ENCODE measurements around the gene DGKG. TPM values are rescaled to one million over a fixed set of nuclear protein-coding genes. Genes with fewer than 3 reads are reported as not detected.

DGKG gene
- total and polyA plus RNA-seq, 2 of the 8 experiments (the other 6 are each of a cell fraction or from before 2014, with no cell fraction given): 0.30 to 0.48 TPM

DNA sequence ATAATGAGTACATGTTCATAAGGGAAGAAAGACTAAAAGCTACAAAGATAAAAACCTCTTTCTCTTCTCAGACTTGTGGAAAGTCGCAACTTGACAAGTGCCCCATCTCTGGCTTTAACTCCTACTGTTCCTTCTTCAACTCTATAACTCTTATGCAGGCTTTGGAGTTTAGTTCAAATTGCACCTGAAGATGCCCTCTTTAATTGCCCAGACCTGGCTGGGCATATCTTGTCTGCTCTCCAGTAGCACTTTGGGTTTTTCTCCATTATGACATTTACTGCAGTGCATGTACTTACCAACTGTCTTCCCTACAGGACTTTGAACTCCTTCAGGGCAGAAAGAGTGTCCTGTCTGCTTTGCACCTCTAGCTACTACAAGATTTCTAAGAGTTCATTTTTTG lies 32.4 kb downstream of the DGKG start:
- Histone ChIP-seq H4K20me1 (replicated peaks in 1 of 2; ENCODE audit: control insufficient read depth in 1 of 2, insufficient read depth in 2 of 2, low read length in 2 of 2) (no peaks in the 10 kb centered on the region), H2BK120ac (replicated peaks; ENCODE audit: low read depth, low read length) (no peak overlapping the region), H3K18ac (ENCODE audit: extremely low read depth, low read length) (no peak overlapping the region), H3K4me2 (ENCODE audit: insufficient read depth in 1 of 2, low read depth in 2 of 2, low read length in 2 of 2) (no peak overlapping the region), H2BK5ac (ENCODE audit: low read depth, low read length) (no peak overlapping the region), H3K36me3 (ENCODE audit: control insufficient read depth in 2 of 4, insufficient read depth in 4 of 4, low read length in 3 of 4) (no peaks in the 10 kb centered on the region), H2BK12ac (ENCODE audit: low read depth, low read length) (no peak overlapping the region), H3K27ac (ENCODE audit: low read depth, low read length) (no peak overlapping the region), H3K27me3 (replicated peaks in 1 of 4; ENCODE audit: control insufficient read depth in 3 of 4, extremely low read depth in 1 of 4, insufficient read depth in 3 of 4, low read length in 3 of 4) (no peaks in the 10 kb centered on the region), H2BK15ac (ENCODE audit: low read length) (no peak overlapping the region), H2AFZ (ENCODE audit: low read length) (no peak overlapping the region), H3K4me3 (ENCODE audit: extremely low read depth in 1 of 4, insufficient read depth in 2 of 4, low read depth in 3 of 4, low read length in 4 of 4) (no peak overlapping the region), H3K79me1 (ENCODE audit: low read depth, low read length) (no peaks in the 10 kb centered on the region), H2AK5ac (ENCODE audit: low read depth, low read length) (no peak overlapping the region), H3K9ac (replicated peaks in 1 of 4; ENCODE audit: extremely low read depth in 1 of 4, low read depth in 3 of 4, low read length in 3 of 4) (no peak overlapping the region), H4K8ac (ENCODE audit: extremely low read depth, insufficient read depth, low read length) (no peak overlapping the region), H2BK20ac (ENCODE audit: low read length) (no peak overlapping the region), H4K91ac (replicated peaks; ENCODE audit: insufficient read length, low read length) (no peak overlapping the region), H3K79me2 (ENCODE audit: control insufficient read depth in 1 of 2, insufficient read depth in 2 of 2, low read length in 2 of 2) (no peaks in the 10 kb centered on the region), H3K14ac (ENCODE audit: insufficient read length) (no peak overlapping the region), H3K4me1 (replicated peaks in 1 of 4; ENCODE audit: control insufficient read depth in 3 of 4, insufficient read depth in 4 of 4, low read length in 3 of 4) (no peaks in the 10 kb centered on the region), H4K5ac (ENCODE audit: insufficient read length, low read depth, low read length) (no peak overlapping the region), H3K23me2 (ENCODE audit: low read depth, low read length) (no peaks in the 10 kb centered on the region), H3K4ac (replicated peaks; ENCODE audit: insufficient read length, low read depth, low read length) (no peak overlapping the region), H3K23ac (ENCODE audit: insufficient read length) (no peak overlapping the region), H3K56ac (replicated peaks; ENCODE audit: insufficient read length, low read depth, low read length) (no peak overlapping the region), H3K9me3 (ENCODE audit: insufficient read depth in 2 of 2, low read depth in 1 of 2, low read length in 1 of 2) (no peaks in the 10 kb centered on the region)
- 92% methylated on average over 1 of the region's 1 CpG; no CpG with 5 or more reads in 1 of the 2 experiments for WGBS, 2 experiments (ENCODE audit: extremely low coverage in 1 of 2, insufficient coverage in 1 of 2, insufficient read length in 1 of 2, insufficient replicate concordance in 2 of 2, low coverage in 1 of 2, low lambda C conversion rate in 2 of 2, missing lambda C conversion rate in 1 of 2)
- ChIA-PET POLR2A (ENCODE audit: partially characterized antibody) (no interaction called here), CTCF (ENCODE audit: partially characterized antibody) (interaction anchor here (1.0 to 2.0 kb wide), 5 partner anchors 10 to 211 kb away, joined by 3 to 9 read pairs (median 4); no protein-coding TSS in a partner anchor)
- DNase-seq (ENCODE audit: low read depth in 1 of 2, low spot score in 2 of 2) (no peak), FAIRE-seq (no peak)
- TF ChIP-seq NRF1 (IDR thresholded peaks at IDR 0.05; ENCODE audit: low read depth, low read length) (no peak), PHF8 (conservative IDR thresholded peaks at IDR 0.05; ENCODE audit: low read depth, low read length) (no peak), POU5F1 (IDR thresholded peaks at IDR 0.05; ENCODE audit: low read depth, low read length) (no peak), SP1 (IDR thresholded peaks at IDR 0.05; ENCODE audit: low read depth, low read length) (no peak), CHD1 (IDR thresholded peaks at IDR 0.05; ENCODE audit: low read depth, low read length) (no peak), BCL11A (IDR thresholded peaks at IDR 0.05; ENCODE audit: low read depth in 2 of 2, low read length in 2 of 2) (no peak), HDAC2 (IDR thresholded peaks at IDR 0.05; ENCODE audit: borderline replicate concordance in 1 of 2, low read depth in 2 of 2, low read length in 2 of 2) (no peak), TBP (IDR thresholded peaks at IDR 0.05; ENCODE audit: low read depth, low read length) (no peak), RAD21 (IDR thresholded peaks at IDR 0.05 in 1 of 2, conservative IDR thresholded peaks at IDR 0.05 in 1 of 2; ENCODE audit: low read depth in 2 of 2, low read length in 2 of 2) (no peak), CTBP2 (IDR thresholded peaks at IDR 0.05; ENCODE audit: borderline replicate concordance, insufficient read depth, insufficient read length, low read length) (no peak), JUN (IDR thresholded peaks at IDR 0.05; ENCODE audit: low read depth, low read length) (no peak), BRCA1 (IDR thresholded peaks at IDR 0.05; ENCODE audit: low read depth, low read length) (no peak), EZH2 (IDR thresholded peaks at IDR 0.05; ENCODE audit: low read depth, low read length, severe bottlenecking) (no peak)
- TF ChIP-seq, protein P1, sequence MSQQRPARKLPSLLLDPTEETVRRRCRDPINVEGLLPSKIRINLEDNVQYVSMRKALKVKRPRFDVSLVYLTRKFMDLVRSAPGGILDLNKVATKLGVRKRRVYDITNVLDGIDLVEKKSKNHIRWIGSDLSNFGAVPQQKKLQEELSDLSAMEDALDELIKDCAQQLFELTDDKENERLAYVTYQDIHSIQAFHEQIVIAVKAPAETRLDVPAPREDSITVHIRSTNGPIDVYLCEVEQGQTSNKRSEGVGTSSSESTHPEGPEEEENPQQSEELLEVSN (IDR thresholded peaks at IDR 0.05): no peak
